Measurements from ENCODE around the gene ZNF101. TPM values are rescaled to one million over a fixed set of nuclear protein-coding genes. Genes with fewer than 3 reads are reported as not detected.

Gene ZNF101
- total RNA-seq, 1 experiment from 2014 or later: 12.8 TPM

- BruUV-seq (replicated peaks): no TSS peak
- H3K4me3 ChIP-seq (replicated peaks in 1 of 2; ENCODE audit: low read depth in 1 of 2, low read length in 2 of 2): no peak overlapping the region
- POLR2A ChIA-PET: no interaction called here
- CTCF ChIA-PET: no interaction called here
- H3K36me3 ChIP-seq (ENCODE audit: control insufficient read depth in 1 of 2, insufficient read depth in 2 of 2, low read length in 2 of 2): peaks cover 5 to 12% of the 10 kb centered on the region in 2 experiments; a peak in 3 of 4 replicates
- no peaks in the 10 kb centered on the region for H3K27me3 ChIP-seq (ENCODE audit: insufficient read depth, low read length)
- H3K9me2 ChIP-seq (ENCODE audit: insufficient read depth): no peaks in the 10 kb centered on the region
- H4K20me1 ChIP-seq (ENCODE audit: insufficient read depth): no peaks in the 10 kb centered on the region
- no peak for TF ChIP-seq POLR2A (IDR thresholded peaks at IDR 0.05; ENCODE audit: borderline replicate concordance, extremely low read depth, insufficient read depth, insufficient read length)
- no peak for TF ChIP-seq CBX3 (IDR thresholded peaks at IDR 0.05; ENCODE audit: low read depth)
- no peak for TF ChIP-seq SP1 (IDR thresholded peaks at IDR 0.05; ENCODE audit: low read depth)
- TF ChIP-seq JUND (IDR thresholded peaks at IDR 0.05): no peak
- TF ChIP-seq EZH2 (IDR thresholded peaks at IDR 0.05): no peak
- no peak for TF ChIP-seq ELF1 (IDR thresholded peaks at IDR 0.05; ENCODE audit: borderline replicate concordance, low read depth)
- TF ChIP-seq REST (IDR thresholded peaks at IDR 0.05; ENCODE audit: low read depth): no peak
- TF ChIP-seq EGR1 (IDR thresholded peaks at IDR 0.05; ENCODE audit: low read depth): no peak
- TF ChIP-seq FOSL1 (IDR thresholded peaks at IDR 0.05; ENCODE audit: low read depth): no peak
- intact Hi-C loops (cut with micrococcal nuclease): no loop called here
- no peak overlapping the region for H3K4me2 ChIP-seq (ENCODE audit: low read length)
- no peak overlapping the region for H2AFZ ChIP-seq (ENCODE audit: low read depth, low read length, poor library complexity, severe bottlenecking)
- ATAC-seq (no peak), DNase-seq (ENCODE audit: low read depth, low spot score) (no peak)
- RAD21 ChIA-PET (ENCODE audit: low non-redundant PET in 1 of 2, low total read pairs in 2 of 2, uncharacterized antibody in 2 of 2, unreplicated experiment in 2 of 2): no interaction called here
- H3K79me2 ChIP-seq (ENCODE audit: insufficient read depth, low read length): peaks cover under 1% of the 10 kb centered on the region; the same call in 1 of the 2 replicates
- H3K4me1 ChIP-seq (ENCODE audit: control insufficient read depth in 1 of 2, insufficient read depth in 2 of 2, low read length in 2 of 2): peaks cover 0 to 14% of the 10 kb centered on the region in 2 experiments; a peak in 3 of 4 replicates
- no peak overlapping the region for H3K9ac ChIP-seq (ENCODE audit: low read length)
- H3K9me3 ChIP-seq (ENCODE audit: control insufficient read depth in 1 of 2, insufficient read depth in 1 of 2, low read depth in 1 of 2, low read length in 2 of 2): no peaks in the 10 kb centered on the region
- no peak overlapping the region for H3K27ac ChIP-seq (ENCODE audit: low read depth, low read length)
Measured at GRCh38 chr19:19632661-19633060, 36.0 kb upstream of the ZNF101 start.
